Ovary (tissue), 3 donors: ENCODE data around the gene CD40.

ENCODE experiments used
- EP300 ChIP-seq: sonication (generic); formaldehyde crosslinking; IDR thresholded peaks from one replicate; pipeline ENCODE4 v1.6.1; 2017; ENCODE audit warnings: antibody characterized with exemption
- TF ChIP-seq, protein P1 (sequence below), 3 donors: fragments of 450-650 bp in 2 of 3; fragments of 200-600 bp in 1 of 3; IDR thresholded peaks; one replicate each; pipeline versions ENCODE4 v1.5.1 to v1.8.0; 2016 to 2022; ENCODE audit warnings: antibody characterized with exemption in 3 of 3, mild to moderate bottlenecking in 1 of 3
- donor health status: DM: no; HTN: no; CAD: no.

GRCh38 chr20:46083101-46083500, 35.0 kb upstream of the CD40 start:
- TF ChIP-seq, protein P1, sequence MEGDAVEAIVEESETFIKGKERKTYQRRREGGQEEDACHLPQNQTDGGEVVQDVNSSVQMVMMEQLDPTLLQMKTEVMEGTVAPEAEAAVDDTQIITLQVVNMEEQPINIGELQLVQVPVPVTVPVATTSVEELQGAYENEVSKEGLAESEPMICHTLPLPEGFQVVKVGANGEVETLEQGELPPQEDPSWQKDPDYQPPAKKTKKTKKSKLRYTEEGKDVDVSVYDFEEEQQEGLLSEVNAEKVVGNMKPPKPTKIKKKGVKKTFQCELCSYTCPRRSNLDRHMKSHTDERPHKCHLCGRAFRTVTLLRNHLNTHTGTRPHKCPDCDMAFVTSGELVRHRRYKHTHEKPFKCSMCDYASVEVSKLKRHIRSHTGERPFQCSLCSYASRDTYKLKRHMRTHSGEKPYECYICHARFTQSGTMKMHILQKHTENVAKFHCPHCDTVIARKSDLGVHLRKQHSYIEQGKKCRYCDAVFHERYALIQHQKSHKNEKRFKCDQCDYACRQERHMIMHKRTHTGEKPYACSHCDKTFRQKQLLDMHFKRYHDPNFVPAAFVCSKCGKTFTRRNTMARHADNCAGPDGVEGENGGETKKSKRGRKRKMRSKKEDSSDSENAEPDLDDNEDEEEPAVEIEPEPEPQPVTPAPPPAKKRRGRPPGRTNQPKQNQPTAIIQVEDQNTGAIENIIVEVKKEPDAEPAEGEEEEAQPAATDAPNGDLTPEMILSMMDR (IDR thresholded peaks at IDR 0.05), result no peak
- no peak for TF ChIP-seq EP300
